Tibial nerve (tissue), 4 donors: ENCODE measurements around the gene COL11A2. TPM values are rescaled to one million over a fixed set of nuclear protein-coding genes. Genes with fewer than 3 reads are reported as not detected.

Experiments
- DNase-seq, 2 donors: peaks; one replicate each; pipeline ENCODE4 v3.0.0-alpha.2; 2019; ENCODE audit warnings: low spot score in 2 of 2
- H3K27ac ChIP-seq, 4 donors: fragments of 200-600 bp; sonication (generic) in 3 of 4; one replicate each; pipeline ENCODE4 v1.5.1; 2017 to 2019; ENCODE audit warnings: mild to moderate bottlenecking in 1 of 4
- H3K27me3 ChIP-seq, 2 donors: fragments of 200-600 bp; sonication (generic) in 1 of 2; one replicate each; pipeline versions ENCODE4 v1.5.1 to v1.6.0; 2017 to 2019
- H3K36me3 ChIP-seq, 3 donors: fragments of 200-600 bp; sonication (generic); one replicate each; pipeline ENCODE4 v1.5.1; 2018 to 2019
- H3K4me1 ChIP-seq, 4 donors: fragments of 200-600 bp; sonication (generic) in 3 of 4; one replicate each; pipeline ENCODE4 v1.5.1; 2017 to 2019
- H3K4me3 ChIP-seq, 4 donors: fragments of 200-600 bp; sonication (generic) in 3 of 4; one replicate each; pipeline ENCODE4 v1.5.1; 2017 to 2019; ENCODE audit warnings: mild to moderate bottlenecking in 1 of 4, moderate library complexity in 1 of 4
- H3K9me3 ChIP-seq, 4 donors: fragments of 200-600 bp; sonication (generic) in 3 of 4; one replicate each; pipeline ENCODE4 v1.5.1; 2017 to 2019
- EP300 ChIP-seq, 2 donors: sonication (generic); formaldehyde crosslinking; IDR thresholded peaks; one replicate each; pipeline ENCODE4 v1.6.1; 2017; ENCODE audit warnings: antibody characterized with exemption in 2 of 2, mild to moderate bottlenecking in 1 of 2
- POLR2A ChIP-seq, 2 donors: fragments of 450-650 bp; IDR thresholded peaks; one replicate each; pipeline ENCODE4 v1.6.1; 2017; ENCODE audit warnings: antibody characterized with exemption in 2 of 2, mild to moderate bottlenecking in 2 of 2, moderate library complexity in 2 of 2
- WGBS, 2 donors: methylation state at CpG; one replicate each; pipeline ENCODE4 v1.1.5; 2018; 5-methylcytosine and 5-hydroxymethylcytosine counted together
- small RNA-seq: library from RNA; depleted of rRNA; stranded (forward); fragments of <200 nt; gene quantifications from one replicate; pipeline ENCODE3, GENCODE V24; 2016
- total RNA-seq, 4 donors: library from RNA; depleted of rRNA; stranded (reverse); fragments of >200 nt; gene quantifications; one replicate each; pipeline ENCODE4 v1.1.0, GENCODE V29; 2016
- TF ChIP-seq, protein P1 (sequence below), 5 experiments: fragments of 200-600 bp in 3 of 5; fragments of 450-650 bp in 2 of 5; sonication (generic) in 3 of 5; IDR thresholded peaks; one replicate each; pipeline ENCODE4 v1.5.1; 2016 to 2019; ENCODE audit warnings: antibody characterized with exemption in 5 of 5, mild to moderate bottlenecking in 3 of 5, moderate library complexity in 2 of 5

The COL11A2 gene
- total RNA-seq, 4 donors from 2014 or later, result 1.5 to 4.3 (median 2.9) TPM

- H3K27me3 ChIP-seq, result peaks cover 0 to 50% of the 10 kb centered on the region in 2 donors
- 3 to 9% methylated on average over 32 of the region's 32 CpGs for WGBS, 2 donors
These were observed 75.2 kb downstream of the COL11A2 start for GRCh38 chr6:33116841-33117711.

GRCh38 chr6:33116417-33116816 lies 75.8 kb downstream of the COL11A2 start:
- no peak for DNase-seq
- no peak overlapping the region for H3K27ac ChIP-seq
- 4 to 7% methylated on average over 6 of the region's 6 CpGs for WGBS, 2 donors
- TF ChIP-seq, protein P1, sequence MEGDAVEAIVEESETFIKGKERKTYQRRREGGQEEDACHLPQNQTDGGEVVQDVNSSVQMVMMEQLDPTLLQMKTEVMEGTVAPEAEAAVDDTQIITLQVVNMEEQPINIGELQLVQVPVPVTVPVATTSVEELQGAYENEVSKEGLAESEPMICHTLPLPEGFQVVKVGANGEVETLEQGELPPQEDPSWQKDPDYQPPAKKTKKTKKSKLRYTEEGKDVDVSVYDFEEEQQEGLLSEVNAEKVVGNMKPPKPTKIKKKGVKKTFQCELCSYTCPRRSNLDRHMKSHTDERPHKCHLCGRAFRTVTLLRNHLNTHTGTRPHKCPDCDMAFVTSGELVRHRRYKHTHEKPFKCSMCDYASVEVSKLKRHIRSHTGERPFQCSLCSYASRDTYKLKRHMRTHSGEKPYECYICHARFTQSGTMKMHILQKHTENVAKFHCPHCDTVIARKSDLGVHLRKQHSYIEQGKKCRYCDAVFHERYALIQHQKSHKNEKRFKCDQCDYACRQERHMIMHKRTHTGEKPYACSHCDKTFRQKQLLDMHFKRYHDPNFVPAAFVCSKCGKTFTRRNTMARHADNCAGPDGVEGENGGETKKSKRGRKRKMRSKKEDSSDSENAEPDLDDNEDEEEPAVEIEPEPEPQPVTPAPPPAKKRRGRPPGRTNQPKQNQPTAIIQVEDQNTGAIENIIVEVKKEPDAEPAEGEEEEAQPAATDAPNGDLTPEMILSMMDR (IDR thresholded peaks at IDR 0.05), result no peak
- no peak for TF ChIP-seq POLR2A (IDR thresholded peaks at IDR 0.05)
- TF ChIP-seq EP300 (IDR thresholded peaks at IDR 0.05), result no peak
- no peaks in the 10 kb centered on the region for H3K36me3 ChIP-seq
- H3K9me3 ChIP-seq, result no peaks in the 10 kb centered on the region
- H3K27me3 ChIP-seq, result peaks cover 0 to 50% of the 10 kb centered on the region in 2 donors
- H3K4me3 ChIP-seq, result no peak overlapping the region
- peaks cover 0 to 7% (median 2%) of the 10 kb centered on the region in 4 donors for H3K4me1 ChIP-seq

More at GRCh38 chr6:33116841-33117711, 75.2 kb downstream of the COL11A2 start:
- Histone ChIP-seq H3K4me3 (no peak overlapping the region), H3K9me3 (no peaks in the 10 kb centered on the region), H3K4me1 (peaks cover 0 to 7% (median 2%) of the 10 kb centered on the region in 4 donors), H3K27ac (no peak overlapping the region), H3K36me3 (no peaks in the 10 kb centered on the region)
- TF ChIP-seq POLR2A (IDR thresholded peaks at IDR 0.05) (no peak), EP300 (IDR thresholded peaks at IDR 0.05) (no peak)
- TF ChIP-seq, protein P1 (IDR thresholded peaks at IDR 0.05), result no peak
- DNase-seq, result no peak

DNA sequence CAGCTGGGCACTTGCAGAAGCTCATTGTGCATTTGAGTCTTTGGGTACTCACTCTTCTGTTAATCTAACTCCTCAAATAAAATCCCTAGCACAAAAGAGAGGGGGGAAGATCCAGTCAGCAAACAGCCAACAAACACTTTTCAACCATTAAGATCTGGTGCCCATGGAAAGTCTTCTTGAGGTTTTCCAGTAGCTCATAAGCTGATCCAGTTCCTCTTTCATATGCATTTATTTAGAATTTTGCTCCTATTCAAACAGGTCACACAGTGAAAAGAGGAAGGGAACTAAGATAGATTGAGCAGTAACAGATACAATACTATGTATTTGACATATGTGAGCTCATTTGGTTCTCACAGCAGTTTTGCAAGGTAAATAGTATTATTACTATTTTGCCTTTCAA lies 77.9 kb downstream of the COL11A2 start:
- peaks cover 0 to 7% (median 2%) of the 10 kb centered on the region in 4 donors for H3K4me1 ChIP-seq
- peaks cover 0 to 57% of the 10 kb centered on the region in 2 donors for H3K27me3 ChIP-seq
- no peaks in the 10 kb centered on the region for H3K36me3 ChIP-seq
- H3K27ac ChIP-seq, result no peak overlapping the region
- H3K9me3 ChIP-seq, result no peaks in the 10 kb centered on the region
- TF ChIP-seq, protein P1 (IDR thresholded peaks at IDR 0.05), result no peak
- TF ChIP-seq EP300 (IDR thresholded peaks at IDR 0.05) (no peak), POLR2A (IDR thresholded peaks at IDR 0.05) (no peak)
- no peak overlapping the region for H3K4me3 ChIP-seq
- DNase-seq, result no peak

DNA sequence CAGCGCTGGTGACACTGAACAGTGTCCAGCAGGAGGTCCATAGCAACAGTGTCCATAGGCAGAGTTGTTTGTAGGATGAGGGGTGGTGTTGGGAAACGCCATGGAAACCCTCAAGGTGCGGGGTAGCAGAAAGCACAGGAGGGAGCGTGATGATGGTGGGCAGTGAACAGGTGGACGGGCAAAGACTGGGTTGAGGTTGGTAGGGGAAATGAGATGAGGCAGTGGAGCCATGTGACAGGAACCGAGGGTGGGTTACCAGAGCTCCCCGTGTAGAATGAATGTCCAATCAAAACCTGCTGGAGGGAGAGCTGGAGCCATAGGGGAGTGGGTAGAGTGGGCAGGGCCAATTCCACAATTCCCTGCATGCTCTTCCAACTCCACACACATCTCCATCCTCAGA lies 78.5 kb downstream of the COL11A2 start:
- Histone ChIP-seq H3K9me3 (no peaks in the 10 kb centered on the region), H3K27me3 (peaks cover 0 to 58% of the 10 kb centered on the region in 2 donors), H3K36me3 (no peaks in the 10 kb centered on the region), H3K4me1 (peaks cover 0 to 7% (median 2%) of the 10 kb centered on the region in 4 donors), H3K4me3 (no peak overlapping the region), H3K27ac (no peak overlapping the region)
- TF ChIP-seq EP300 (IDR thresholded peaks at IDR 0.05) (no peak), POLR2A (IDR thresholded peaks at IDR 0.05) (no peak)
- TF ChIP-seq, protein P1 (IDR thresholded peaks at IDR 0.05), result no peak
- no peak for DNase-seq
- 63 to 66% methylated on average over 7 of the region's 7 CpGs for WGBS, 2 donors

Small RNA genes within 50 kb of the gene (small RNA-seq; reads per million reads assigned to genes)
- gene MIR219A1 (1.3 reads per million, percentile 37 among the genes with 10 or more reads in this experiment), gene RNY4P10 (0.57 reads per million)

Other genes with a start within 250 kb of the COL11A2 start
- 10 to 100 TPM; 28.8 to 85.2 (median 34.9) TPM for gene HLA-DMA, start 239.4 kb downstream of the COL11A2 start, total RNA-seq
- gene BRD2, start 223.9 kb downstream of the COL11A2 start, total RNA-seq, result 100 to 1,000 TPM; 130 to 150 (median 136) TPM
- gene HLA-DOA, start 182.9 kb downstream of the COL11A2 start, total RNA-seq, result 10 to 100 TPM in 1 of 4 donors, 1 to 10 TPM in 3; 3.0 to 17.7 (median 8.4) TPM
- gene HLA-DPA1, start 118.8 kb downstream of the COL11A2 start, total RNA-seq, result 100 to 1,000 TPM in 2 of 4 donors, 10 to 100 TPM in 2; 39.8 to 179 (median 109) TPM
- 100 to 1,000 TPM in 1 of 4 donors, 10 to 100 TPM in 3; 56.5 to 121 (median 76.4) TPM for gene HLA-DPB1, start 116.5 kb downstream of the COL11A2 start, total RNA-seq
- 10 to 100 TPM; 34.3 to 64.7 (median 43.9) TPM for gene RXRB, start 8.2 kb upstream of the COL11A2 start, total RNA-seq
- 10 to 100 TPM; 45.4 to 61.3 (median 58.1) TPM for gene SLC39A7, start 8.4 kb upstream of the COL11A2 start, total RNA-seq
- gene HSD17B8, start 12.2 kb upstream of the COL11A2 start, total RNA-seq, result 10 to 100 TPM; 10.0 to 33.9 (median 19.1) TPM
- gene RING1, start 16.0 kb upstream of the COL11A2 start, total RNA-seq, result 10 to 100 TPM; 16.1 to 25.2 (median 21.6) TPM
- gene VPS52, start 79.4 kb upstream of the COL11A2 start, total RNA-seq, result 10 to 100 TPM; 37.7 to 46.5 (median 45.2) TPM
- 1,000 to 10,000 TPM; 2,115 to 2,529 (median 2,306) TPM for gene RPS18, start 79.6 kb upstream of the COL11A2 start, total RNA-seq
- gene B3GALT4, start 84.7 kb upstream of the COL11A2 start, total RNA-seq, result 10 to 100 TPM in 3 of 4 donors, 1 to 10 TPM in 1; 7.5 to 30.4 (median 17.7) TPM
- gene WDR46, start 96.8 kb upstream of the COL11A2 start, total RNA-seq, result 10 to 100 TPM; 46.5 to 88.4 (median 69.1) TPM
- gene PFDN6, start 97.1 kb upstream of the COL11A2 start, total RNA-seq, result 10 to 100 TPM; 12.4 to 48.7 (median 21.0) TPM
- 10 to 100 TPM; 33.1 to 49.8 (median 43.7) TPM for gene RGL2, start 106.5 kb upstream of the COL11A2 start, total RNA-seq
- gene TAPBP, start 121.6 kb upstream of the COL11A2 start, total RNA-seq, result 10 to 100 TPM; 71.2 to 91.8 (median 89.7) TPM
- gene ZBTB22, start 125.3 kb upstream of the COL11A2 start, total RNA-seq, result 10 to 100 TPM; 13.8 to 21.6 (median 17.5) TPM
- gene DAXX, start 130.5 kb upstream of the COL11A2 start, total RNA-seq, result 10 to 100 TPM; 24.9 to 45.4 (median 36.6) TPM
- 1 to 10 TPM in 3 of 4 donors, under 1 TPM in 1; 0.42 to 3.6 (median 2.1) TPM for gene KIFC1, start 199.4 kb upstream of the COL11A2 start, total RNA-seq
- 100 to 1,000 TPM in 1 of 4 donors, 10 to 100 TPM in 3; 63.3 to 101 (median 83.3) TPM for gene PHF1, start 218.5 kb upstream of the COL11A2 start, total RNA-seq
- gene CUTA, start 225.6 kb upstream of the COL11A2 start, total RNA-seq, result 100 to 1,000 TPM; 110 to 161 (median 154) TPM
- 10 to 100 TPM; 13.0 to 29.7 (median 19.2) TPM for gene SYNGAP1, start 227.6 kb upstream of the COL11A2 start, total RNA-seq